Body of pancreas (tissue), 4 donors: ENCODE measurements around the gene PIGM. TPM values are rescaled to one million over a fixed set of nuclear protein-coding genes. Genes with fewer than 3 reads are reported as not detected.

Source experiments
- ATAC-seq: fragments of 150-250 bp; one replicate; pipeline ENCODE4 v1.9.1; 2016
- DNase-seq, 4 donors: peaks; one replicate each; pipeline ENCODE4 v3.0.0-alpha.2; 2019
- H3K27ac ChIP-seq, 4 donors: fragments of 200-600 bp; sonication (generic); 1 replicate in 3 of 4; 2 replicates in 1 of 4; pipeline versions ENCODE4 v1.5.1 to v1.6.1; 2016 to 2019; ENCODE audit warnings: mild to moderate bottlenecking in 1 of 4, mixed read lengths in 1 of 4, moderate library complexity in 1 of 4
- H3K27me3 ChIP-seq, 2 donors: fragments of 200-600 bp; sonication (generic); one replicate each; pipeline ENCODE4 v1.6.0; 2016; ENCODE audit warnings: mild to moderate bottlenecking in 1 of 2
- H3K36me3 ChIP-seq, 2 donors: fragments of 200-600 bp; sonication (generic); replicated peaks in 1 of 2; 2 replicates each; pipeline ENCODE4 v1.5.1; 2016; ENCODE audit warnings: low read depth in 2 of 2; ENCODE audit not compliant: insufficient read depth in 1 of 2
- H3K4me1 ChIP-seq: fragments of 200-600 bp; sonication (generic); one replicate; pipeline ENCODE4 v1.6.0; 2016
- H3K4me3 ChIP-seq, 2 donors: fragments of 200-600 bp; sonication (generic); 1 replicate in 1 of 2; 2 replicates in 1 of 2; pipeline ENCODE4 v1.5.1; 2016 to 2019
- H3K9me3 ChIP-seq, 3 donors: fragments of 200-600 bp; sonication (generic); 1 replicate in 2 of 3; 2 replicates in 1 of 3; pipeline ENCODE4 v1.5.1; 2016
- CTCF ChIP-seq, 7 experiments: fragments of 450-650 bp in 4 of 7; fragments of 200-600 bp in 3 of 7; sonication (generic) in 3 of 7; IDR thresholded peaks; one replicate each; pipeline ENCODE4 v1.5.1; 2016 to 2019; ENCODE audit warnings: antibody characterized with exemption in 7 of 7
- POLR2A ChIP-seq, 3 donors: fragments of 450-650 bp; IDR thresholded peaks; one replicate each; pipeline ENCODE4 v1.6.1; 2016; ENCODE audit warnings: antibody characterized with exemption in 3 of 3, mild to moderate bottlenecking in 2 of 3
- WGBS, 2 donors: methylation state at CpG; one replicate each; pipeline ENCODE4 v1.1.5; 2017; 5-methylcytosine and 5-hydroxymethylcytosine counted together
- intact Hi-C: fragments of 100-400 bp; cut with DNase I; formaldehyde crosslinking; loops from one replicate; pipeline ENCODE4 v1.15.1; 2023
- total RNA-seq, 2 donors: library from RNA; depleted of rRNA; stranded (reverse); fragments of >200 nt; gene quantifications; one replicate each; pipeline ENCODE4 v1.1.0, GENCODE V29; 2016

PIGM gene
- total RNA-seq, 2 donors from 2014 or later = 4.9 to 7.8 TPM

- H3K36me3 ChIP-seq = no peaks in the 10 kb centered on the region
- H3K27ac ChIP-seq = no peak overlapping the region
- no peak overlapping the region for H3K4me3 ChIP-seq
- ATAC-seq = no peak
- intact Hi-C loops = loop anchor here (2.0 kb wide), 1 partner anchor 70 kb away; no protein-coding TSS in a partner anchor
- no peaks in the 10 kb centered on the region for H3K4me1 ChIP-seq
- no peaks in the 10 kb centered on the region for H3K9me3 ChIP-seq
- TF ChIP-seq CTCF (IDR thresholded peaks at IDR 0.05) (no peak), POLR2A (IDR thresholded peaks at IDR 0.05) (no peak)
- DNase-seq = no peak
- no peaks in the 10 kb centered on the region for H3K27me3 ChIP-seq
- WGBS, 2 donors = 55 to 62% methylated on average over 4 of the region's 4 CpGs
Measured at GRCh38 chr1:160005070-160005469, 26.7 kb downstream of the PIGM start.

GRCh38 chr1:160004425-160004824, 27.4 kb downstream of the PIGM start:
- intact Hi-C loops = loop anchor here (2.0 kb wide), 1 partner anchor 70 kb away; no protein-coding TSS in a partner anchor
- Histone ChIP-seq H3K27me3 (no peaks in the 10 kb centered on the region), H3K36me3 (no peaks in the 10 kb centered on the region), H3K9me3 (no peaks in the 10 kb centered on the region), H3K4me1 (no peaks in the 10 kb centered on the region), H3K4me3 (no peak overlapping the region), H3K27ac (no peak overlapping the region)
- 87 to 93% methylated on average over 2 of the region's 2 CpGs for WGBS, 2 donors
- TF ChIP-seq CTCF (IDR thresholded peaks at IDR 0.05) (no peak), POLR2A (IDR thresholded peaks at IDR 0.05) (no peak)
- DNase-seq = no peak
- no peak for ATAC-seq

- H3K27me3 ChIP-seq = no peaks in the 10 kb centered on the region
- no peak overlapping the region for H3K4me3 ChIP-seq
- ATAC-seq = no peak
- H3K9me3 ChIP-seq = no peaks in the 10 kb centered on the region
- no peak for DNase-seq
- H3K27ac ChIP-seq = no peak overlapping the region
- no peaks in the 10 kb centered on the region for H3K36me3 ChIP-seq
- H3K4me1 ChIP-seq = no peaks in the 10 kb centered on the region
- 77 to 93% methylated on average over 1 of the region's 1 CpG for WGBS, 2 donors
- TF ChIP-seq CTCF (IDR thresholded peaks at IDR 0.05) (no peak), POLR2A (IDR thresholded peaks at IDR 0.05) (no peak)
- intact Hi-C loops = loop anchor here (2.0 kb wide), 1 partner anchor 69 kb away; no protein-coding TSS in a partner anchor
Measured at GRCh38 chr1:160004001-160004400, 27.8 kb downstream of the PIGM start.

GRCh38 chr1:160001440-160001839, 30.4 kb downstream of the PIGM start:
- intact Hi-C loops = no loop called here

More at GRCh38 chr1:160001440-160001839, 30.4 kb downstream of the PIGM start:
- ATAC-seq (no peak), DNase-seq (no peak)
- Histone ChIP-seq H3K4me1 (no peaks in the 10 kb centered on the region), H3K27me3 (no peaks in the 10 kb centered on the region), H3K27ac (no peak overlapping the region), H3K36me3 (no peaks in the 10 kb centered on the region), H3K9me3 (no peaks in the 10 kb centered on the region), H3K4me3 (no peak overlapping the region)
- no peak for TF ChIP-seq CTCF (IDR thresholded peaks at IDR 0.05)
- TF ChIP-seq POLR2A (IDR thresholded peaks at IDR 0.05) = no peak
- 53 to 61% methylated on average over 2 of the region's 2 CpGs for WGBS, 2 donors
